NB4 (cell line): ENCODE results near the gene NR1D2.

ENCODE experiments used
- CTCF ChIP-seq: IDR thresholded peaks from one replicate; pipeline ENCODE4 v1.5.1; 2012; ENCODE audit warnings: low read depth, low read length
- MYC ChIP-seq: IDR thresholded peaks from 2 replicates; pipeline ENCODE4 v1.6.1; 2011; ENCODE audit warnings: low read depth, low read length

GRCh38 chr3:23909341-23909740 is 35.7 kb upstream of the NR1D2 start:
- TF ChIP-seq CTCF, result no peak
- TF ChIP-seq MYC, result no peak
